ENCODE measurements around the gene CDKN2B-AS1. TPM values are rescaled to one million over a fixed set of nuclear protein-coding genes. Genes with fewer than 3 reads are reported as not detected.

CDKN2B-AS1 gene
- total and polyA plus RNA-seq, 11 donors: 0.38 to 0.80 (median 0.54) TPM; not detected in 6

DNA sequence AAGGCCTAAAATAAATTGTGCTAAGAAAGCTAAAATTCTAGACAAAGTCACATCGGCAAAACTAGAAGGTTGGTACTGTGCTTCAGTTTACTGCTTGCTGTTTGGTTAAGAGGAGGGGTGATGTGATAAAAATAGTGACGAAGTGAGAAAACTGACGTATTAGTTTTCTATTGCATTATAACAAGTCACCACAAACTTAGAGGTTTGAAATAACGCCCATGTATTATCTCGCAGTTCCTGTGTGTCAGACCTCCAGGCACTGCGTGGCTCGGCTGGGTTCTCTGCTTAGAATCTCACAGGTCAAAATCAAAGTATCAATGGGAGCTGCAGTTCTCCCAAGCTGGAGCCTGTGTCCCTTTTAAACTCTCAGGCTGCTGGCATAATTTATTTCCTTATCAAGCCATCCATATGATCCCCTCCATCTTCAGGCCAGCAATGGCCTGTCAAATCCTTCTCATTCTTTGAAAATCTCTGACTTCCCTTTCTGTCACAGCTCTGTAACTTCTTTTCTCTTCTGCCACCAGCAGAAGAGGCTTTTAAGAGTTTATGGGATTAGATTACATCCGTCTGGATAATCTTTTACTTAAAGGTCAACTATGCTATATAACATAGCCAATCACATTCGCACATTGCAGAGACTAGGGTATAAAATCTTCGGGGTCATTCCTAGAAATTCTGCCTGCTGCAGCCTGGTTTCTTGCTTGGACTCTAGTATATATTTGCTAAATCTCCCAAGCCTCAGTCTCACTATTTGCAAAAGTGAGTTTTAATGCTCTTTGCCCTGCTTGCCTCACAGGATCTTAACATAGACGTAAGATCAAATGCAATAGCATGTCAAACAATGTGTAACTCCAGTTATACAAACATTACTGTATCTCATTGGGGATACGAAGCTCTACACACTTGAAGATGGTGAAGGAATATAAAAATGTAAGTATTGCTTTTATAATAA is 118.6 kb downstream of the CDKN2B-AS1 start:
- Histone ChIP-seq H3K4me3 (no peak overlapping the region), H3K27me3 (no peaks in the 10 kb centered on the region), H3K9me3 (no peaks in the 10 kb centered on the region), H3K27ac (no peak overlapping the region), H3K4me1 (peaks cover 0 to 9% (median 0%) of the 10 kb centered on the region in 12 donors), H3K36me3 (no peaks in the 10 kb centered on the region)
- no peak for TF ChIP-seq POLR2A (IDR thresholded peaks at IDR 0.05)
- TF ChIP-seq, protein P1, sequence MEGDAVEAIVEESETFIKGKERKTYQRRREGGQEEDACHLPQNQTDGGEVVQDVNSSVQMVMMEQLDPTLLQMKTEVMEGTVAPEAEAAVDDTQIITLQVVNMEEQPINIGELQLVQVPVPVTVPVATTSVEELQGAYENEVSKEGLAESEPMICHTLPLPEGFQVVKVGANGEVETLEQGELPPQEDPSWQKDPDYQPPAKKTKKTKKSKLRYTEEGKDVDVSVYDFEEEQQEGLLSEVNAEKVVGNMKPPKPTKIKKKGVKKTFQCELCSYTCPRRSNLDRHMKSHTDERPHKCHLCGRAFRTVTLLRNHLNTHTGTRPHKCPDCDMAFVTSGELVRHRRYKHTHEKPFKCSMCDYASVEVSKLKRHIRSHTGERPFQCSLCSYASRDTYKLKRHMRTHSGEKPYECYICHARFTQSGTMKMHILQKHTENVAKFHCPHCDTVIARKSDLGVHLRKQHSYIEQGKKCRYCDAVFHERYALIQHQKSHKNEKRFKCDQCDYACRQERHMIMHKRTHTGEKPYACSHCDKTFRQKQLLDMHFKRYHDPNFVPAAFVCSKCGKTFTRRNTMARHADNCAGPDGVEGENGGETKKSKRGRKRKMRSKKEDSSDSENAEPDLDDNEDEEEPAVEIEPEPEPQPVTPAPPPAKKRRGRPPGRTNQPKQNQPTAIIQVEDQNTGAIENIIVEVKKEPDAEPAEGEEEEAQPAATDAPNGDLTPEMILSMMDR (IDR thresholded peaks at IDR 0.05): no peak
- intact Hi-C loops (cut with DNase I): loop anchor here in 5 of 10 donors (10.0 kb wide), 4 partner anchors 62 to 298 kb away; partner anchors contain the start of genes CDKN2A (in 1 of the 5), CDKN2B (in 1 of the 5) and CDKN2B-AS1 (in 1 of the 5)
- ATAC-seq (no peak), DNase-seq (no peak)
- WGBS, 4 donors: 67 to 76% (median 70%) methylated on average over 12 of the region's 12 CpGs

DNA sequence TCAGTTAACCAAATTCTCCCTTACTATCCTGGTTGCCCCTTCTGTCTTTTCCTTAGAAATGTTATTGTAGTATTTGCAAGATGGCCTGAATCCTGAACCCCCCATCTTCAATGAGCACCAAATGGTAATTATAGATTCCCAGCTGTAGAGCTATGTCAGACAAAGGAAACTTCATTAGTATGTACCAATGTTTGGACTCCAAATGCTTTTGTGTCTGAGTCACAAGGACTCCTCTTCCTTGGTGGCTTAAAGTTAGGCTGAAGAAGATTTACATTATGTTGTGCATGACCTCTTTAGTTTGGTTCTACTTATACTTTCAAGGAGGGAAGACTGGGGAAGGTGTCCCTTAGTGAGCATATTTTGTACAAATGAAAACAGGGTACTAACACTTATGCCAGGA is 120.4 kb downstream of the CDKN2B-AS1 start:
- Histone ChIP-seq H3K36me3 (no peaks in the 10 kb centered on the region), H3K9me3 (no peaks in the 10 kb centered on the region), H3K4me1 (peaks cover 0 to 5% (median 0%) of the 10 kb centered on the region in 12 donors), H3K27ac (no peak overlapping the region), H3K27me3 (no peaks in the 10 kb centered on the region), H3K4me3 (no peak overlapping the region)
- no peak for TF ChIP-seq POLR2A (IDR thresholded peaks at IDR 0.05)
- TF ChIP-seq, protein P1 (IDR thresholded peaks at IDR 0.05): no peak
- intact Hi-C loops (cut with DNase I): loop anchor here in 9 of 10 donors (5.0 to 10.0 kb wide), 6 partner anchors 60 to 303 kb away; partner anchors contain the start of genes CDKN2A (in 1 of the 9), CDKN2B (in 1 of the 9) and CDKN2B-AS1 (in 1 of the 9)
- DNase-seq (no peak), ATAC-seq (no peak)

DNA sequence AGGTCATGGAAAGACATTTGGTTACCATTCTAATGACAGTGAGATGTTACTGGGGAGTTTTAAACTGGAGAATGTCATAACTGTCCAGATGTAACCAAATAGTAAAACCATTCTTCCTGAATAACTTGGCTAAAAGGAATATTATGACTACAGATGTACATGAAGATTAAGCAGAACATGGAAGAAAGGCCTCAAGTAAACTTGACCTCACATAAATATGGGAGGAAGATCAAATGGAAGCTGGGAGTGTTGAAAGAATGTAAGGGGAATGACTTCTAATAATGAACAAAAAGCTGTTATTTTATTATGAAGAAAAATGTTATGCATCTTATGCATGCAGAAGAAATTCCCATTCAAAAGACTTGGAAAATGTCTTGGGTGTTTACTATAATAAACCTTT is 122.2 kb downstream of the CDKN2B-AS1 start:
- H3K9me3 ChIP-seq: no peaks in the 10 kb centered on the region
- H3K4me1 ChIP-seq: peaks cover 0 to 5% (median 0%) of the 10 kb centered on the region in 12 donors
- DNase-seq (no peak), ATAC-seq (no peak)
- TF ChIP-seq POLR2A (IDR thresholded peaks at IDR 0.05): no peak
- TF ChIP-seq, protein P1 (IDR thresholded peaks at IDR 0.05): no peak
- H3K4me3 ChIP-seq: no peak overlapping the region
- no peak overlapping the region for H3K27ac ChIP-seq
- no peaks in the 10 kb centered on the region for H3K27me3 ChIP-seq
- intact Hi-C loops (cut with DNase I): loop anchor here in 9 of 10 donors (5.0 to 10.0 kb wide), 6 partner anchors 58 to 304 kb away; partner anchors contain the start of genes CDKN2A (in 1 of the 9), CDKN2B (in 1 of the 9) and CDKN2B-AS1 (in 1 of the 9)
- no peaks in the 10 kb centered on the region for H3K36me3 ChIP-seq
